IPS-15b (cell line): ENCODE results near the gene UBA6.
A peak's percentile ranks its signal among the peaks of the same experiment; 100 is the strongest.
"Not testable (repeated sequence)": the region's sequence is repeated elsewhere in the genome, so short reads cannot be mapped to it uniquely, and the experiment has no call there.

ENCODE experiments used
- H3K27me3 ChIP-seq: one replicate; pipeline ENCODE4 v1.6.1; 2013; ENCODE audit warnings: low read length; ENCODE audit not compliant: control insufficient read depth, insufficient read depth
- H3K36me3 ChIP-seq: one replicate; pipeline ENCODE4 v1.6.1; 2013; ENCODE audit warnings: low read length; ENCODE audit not compliant: control insufficient read depth, insufficient read depth
- H3K4me1 ChIP-seq: one replicate; pipeline ENCODE4 v1.6.1; 2013; ENCODE audit warnings: mild to moderate bottlenecking, low read length; ENCODE audit not compliant: control insufficient read depth, insufficient read depth
- H3K4me3 ChIP-seq: one replicate; pipeline ENCODE4 v1.5.1; 2013; ENCODE audit warnings: low read depth, low read length
- H3K9ac ChIP-seq: one replicate; pipeline ENCODE4 v1.6.1; 2013; ENCODE audit warnings: low read depth, mild to moderate bottlenecking, low read length
- H3K9me3 ChIP-seq: one replicate; pipeline ENCODE4 v1.6.1; 2013; ENCODE audit warnings: mild to moderate bottlenecking, low read length; ENCODE audit not compliant: control insufficient read depth, insufficient read depth

UBA6 gene

GRCh38 chr4:67700738-67701516 is at the start of gene UBA6:
TSS of gene UBA6 (minus strand) at chr4:67701155. CDS start at chr4:67701119, 36 bp downstream.
- Histone ChIP-seq H3K9me3 (no peaks in the 10 kb centered on the region), H3K27me3 (no peaks in the 10 kb centered on the region), H3K9ac (peak within 1 kb of the TSS; percentile 90), H3K36me3 (no peaks in the 10 kb centered on the region), H3K4me3 (peak within 1 kb of the TSS; percentile 90), H3K4me1 (peaks cover 5% of the 10 kb centered on the region)

GRCh38 chr4:67750691-67751090 is 49.7 kb upstream of the UBA6 start:
- Histone ChIP-seq H3K4me3 (no peak overlapping the region), H3K4me1 (no peaks in the 10 kb centered on the region), H3K9me3 (no peaks in the 10 kb centered on the region), H3K36me3 (no peaks in the 10 kb centered on the region), H3K9ac (no peak overlapping the region), H3K27me3 (no peaks in the 10 kb centered on the region)

DNA sequence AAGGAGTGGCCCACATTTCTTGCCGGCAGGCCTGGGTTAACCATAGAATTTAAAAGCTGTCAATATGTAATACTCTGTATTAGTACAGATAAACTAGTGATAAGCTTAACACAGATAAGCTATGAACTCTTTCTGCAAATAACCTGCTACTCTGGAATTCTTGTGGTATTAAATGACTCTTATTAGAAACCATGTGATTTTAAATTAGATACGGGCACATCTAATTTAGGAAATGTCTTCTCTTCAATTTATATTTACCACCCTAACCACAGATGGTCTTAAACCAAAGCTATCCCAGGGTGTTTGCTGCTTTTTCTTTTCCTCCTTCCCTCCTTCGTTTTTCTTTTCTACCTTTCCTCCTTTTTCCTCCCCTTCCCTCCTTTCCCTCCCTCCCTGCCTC is 48.3 kb upstream of the UBA6 start:
- Histone ChIP-seq H3K4me3 (no peak overlapping the region), H3K4me1 (no peaks in the 10 kb centered on the region), H3K27me3 (no peaks in the 10 kb centered on the region), H3K9ac (no peak overlapping the region), H3K36me3 (no peaks in the 10 kb centered on the region), H3K9me3 (no peaks in the 10 kb centered on the region)

DNA sequence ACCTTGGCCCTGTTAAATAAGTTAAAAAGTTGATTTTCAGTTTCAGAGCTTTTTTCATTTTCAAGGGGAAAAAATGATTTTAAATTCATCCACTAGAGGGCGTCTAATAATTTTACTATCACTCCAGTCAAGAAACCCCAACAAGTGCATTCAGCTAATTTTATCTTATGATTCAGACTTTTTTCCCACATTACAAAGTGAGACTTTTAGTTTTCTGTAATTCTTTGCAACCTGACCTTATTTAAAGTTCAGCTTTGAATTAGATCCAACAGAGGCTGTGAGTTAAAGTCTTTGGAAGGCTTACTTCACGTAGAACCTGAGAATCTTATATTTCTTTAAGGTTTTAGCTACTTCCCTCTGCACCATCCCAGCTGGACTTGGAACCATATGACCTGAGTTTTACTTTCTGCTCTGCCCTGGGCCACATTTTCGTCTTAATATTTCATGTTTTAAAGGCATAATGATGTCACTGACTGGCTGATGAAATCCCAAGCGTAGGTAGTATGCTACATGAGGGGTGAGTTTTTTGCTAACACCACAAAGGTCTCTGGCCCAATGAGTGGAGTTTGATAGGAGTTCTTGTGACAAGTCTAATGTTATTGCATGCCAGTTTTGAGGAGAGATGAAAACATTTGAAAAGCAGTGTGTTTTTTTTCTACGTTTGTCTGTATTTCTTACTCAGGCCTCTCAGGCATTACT is 46.0 kb upstream of the UBA6 start:
- Histone ChIP-seq H3K9ac (no peak overlapping the region), H3K4me1 (no peaks in the 10 kb centered on the region), H3K9me3 (no peaks in the 10 kb centered on the region)

GRCh38 chr4:67744561-67745283 is 43.8 kb upstream of the UBA6 start:
- Histone ChIP-seq H3K9ac (no peak overlapping the region), H3K9me3 (no peaks in the 10 kb centered on the region), H3K36me3 (no peaks in the 10 kb centered on the region), H3K4me1 (no peaks in the 10 kb centered on the region), H3K27me3 (no peaks in the 10 kb centered on the region), H3K4me3 (no peak overlapping the region)

More for the DNA sequence above, 46.0 kb upstream of the UBA6 start:
- no peak overlapping the region for H3K4me3 ChIP-seq
- no peaks in the 10 kb centered on the region for H3K36me3 ChIP-seq
- H3K27me3 ChIP-seq, result no peaks in the 10 kb centered on the region

DNA sequence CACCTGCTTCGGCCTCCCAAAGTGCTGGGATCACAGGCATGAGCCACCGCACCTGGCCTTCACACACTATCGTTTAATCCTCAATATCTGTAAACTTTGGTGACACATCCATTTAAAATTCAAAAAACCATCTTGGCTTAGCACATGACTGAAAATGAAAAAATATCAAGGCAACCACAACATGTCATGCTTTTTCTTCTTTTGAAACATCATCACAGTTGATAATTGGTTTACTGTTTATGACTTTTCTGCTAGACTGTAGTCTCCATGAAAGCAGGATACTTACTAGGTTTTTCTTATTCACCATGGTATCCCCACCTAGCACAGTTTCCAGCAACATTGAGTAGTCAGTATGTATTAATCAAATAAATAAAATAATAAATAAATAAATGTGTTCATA is 42.2 kb upstream of the UBA6 start:
- Histone ChIP-seq H3K4me1 (no peaks in the 10 kb centered on the region), H3K27me3 (no peaks in the 10 kb centered on the region), H3K4me3 (no peak overlapping the region), H3K9ac (no peak overlapping the region), H3K9me3 (no peaks in the 10 kb centered on the region), H3K36me3 (no peaks in the 10 kb centered on the region)

DNA sequence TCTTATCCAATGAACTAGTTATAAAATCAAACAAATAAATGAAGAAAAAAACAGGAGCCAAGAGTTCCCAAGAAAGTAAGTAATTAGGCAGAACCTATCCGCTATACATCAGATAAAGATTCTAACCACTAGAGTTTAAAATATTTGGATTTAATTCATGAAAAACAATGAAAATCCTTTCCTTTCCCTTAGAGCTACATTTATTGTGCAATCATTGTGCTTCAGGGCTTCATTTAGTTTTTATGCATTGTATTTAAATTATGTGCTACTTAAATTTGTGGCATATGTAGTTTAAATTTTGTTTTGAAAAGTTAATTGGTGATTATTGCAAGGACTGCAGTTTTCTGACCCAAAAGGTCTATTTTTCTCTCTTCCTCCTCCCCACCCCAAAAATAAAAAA is 35.3 kb upstream of the UBA6 start:
- H3K9me3 ChIP-seq, result no peaks in the 10 kb centered on the region
- no peak overlapping the region for H3K9ac ChIP-seq
- no peaks in the 10 kb centered on the region for H3K27me3 ChIP-seq
- H3K4me1 ChIP-seq, result no peaks in the 10 kb centered on the region
- no peak overlapping the region for H3K4me3 ChIP-seq
- no peaks in the 10 kb centered on the region for H3K36me3 ChIP-seq

DNA sequence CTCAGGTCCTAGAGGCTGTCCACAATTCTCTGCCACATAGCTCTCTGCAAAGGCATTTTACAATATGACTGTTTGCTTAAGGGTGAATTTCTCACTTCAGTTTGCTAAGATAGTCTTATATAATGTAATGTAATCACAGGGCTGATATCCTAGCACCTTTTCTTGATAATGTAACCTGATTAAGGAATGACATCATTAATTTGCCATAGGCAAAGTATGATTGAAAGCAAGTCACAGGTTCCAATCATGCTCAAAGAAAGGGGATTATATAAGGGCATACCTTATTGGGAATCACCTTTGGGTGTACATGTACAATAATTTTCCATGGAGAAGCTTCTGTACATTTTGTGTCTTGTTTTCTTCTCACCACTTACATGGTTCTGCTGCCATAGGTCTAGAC is 34.4 kb upstream of the UBA6 start:
- Histone ChIP-seq H3K27me3 (no peaks in the 10 kb centered on the region), H3K9ac (no peak overlapping the region), H3K4me1 (no peaks in the 10 kb centered on the region), H3K36me3 (no peaks in the 10 kb centered on the region), H3K9me3 (no peaks in the 10 kb centered on the region), H3K4me3 (no peak overlapping the region)

- not testable (repeated sequence) for H3K27me3 ChIP-seq, H3K9ac ChIP-seq, H3K36me3 ChIP-seq, H3K4me3 ChIP-seq, H3K9me3 ChIP-seq, H3K4me1 ChIP-seq
Measured at GRCh38 chr4:67730511-67730910, 29.6 kb upstream of the UBA6 start.

DNA sequence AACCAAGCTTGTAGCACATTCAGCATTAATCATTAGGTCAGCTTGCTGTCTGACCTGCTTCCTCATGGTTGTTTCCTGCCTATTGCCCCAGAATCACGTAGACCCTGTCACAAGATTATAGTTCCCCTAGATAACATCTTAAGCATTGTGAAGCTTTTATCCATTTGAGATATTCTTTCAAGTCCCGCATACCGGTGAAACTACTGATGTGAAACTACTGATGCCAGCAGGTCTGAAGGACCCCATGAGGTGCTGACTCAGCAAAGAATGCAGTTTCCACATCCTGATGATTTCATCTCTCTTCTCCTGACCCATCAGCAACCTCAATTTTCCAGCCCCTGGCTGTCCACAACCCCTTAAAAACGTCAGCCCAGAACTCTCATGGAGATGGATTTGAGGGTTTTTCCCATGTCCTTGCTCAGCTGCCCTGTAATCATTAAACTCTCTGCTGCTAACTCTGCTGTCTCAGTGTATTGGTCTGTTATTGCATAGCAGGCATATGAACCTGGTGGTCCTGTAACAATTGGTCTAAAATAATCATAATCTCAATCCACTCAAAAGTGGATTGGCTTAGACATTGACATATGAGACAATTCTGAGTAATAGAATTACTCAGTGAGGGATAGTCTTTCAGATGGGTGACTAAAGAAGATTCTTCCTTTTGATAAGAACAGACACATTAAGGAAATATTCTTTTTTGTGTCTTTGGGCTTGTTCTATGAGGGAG is 26.3 kb upstream of the UBA6 start:
- H3K4me3 ChIP-seq, result no peak overlapping the region
- H3K4me1 ChIP-seq, result no peaks in the 10 kb centered on the region

DNA sequence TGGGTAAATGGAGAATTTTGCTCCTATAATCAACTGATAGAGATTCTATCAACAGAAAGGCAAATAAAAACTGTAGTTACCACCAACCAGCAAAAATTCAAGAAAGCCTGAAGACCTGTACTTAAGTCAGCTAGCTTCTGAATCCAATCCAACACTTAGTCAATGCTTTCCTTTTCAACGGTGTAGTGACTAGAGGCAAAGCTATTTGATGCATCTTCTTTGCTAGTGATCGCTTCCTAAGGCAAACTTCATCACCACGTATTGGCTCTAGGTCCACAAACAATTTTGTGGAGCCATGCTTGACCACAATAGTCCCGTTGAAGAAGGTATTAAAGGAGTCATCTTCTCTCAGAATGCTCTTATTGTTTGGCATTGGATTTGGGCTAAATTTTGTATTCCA is 25.0 kb upstream of the UBA6 start:
- Histone ChIP-seq H3K9me3 (no peaks in the 10 kb centered on the region), H3K9ac (no peak overlapping the region), H3K4me3 (no peak overlapping the region), H3K4me1 (no peaks in the 10 kb centered on the region), H3K36me3 (no peaks in the 10 kb centered on the region), H3K27me3 (no peaks in the 10 kb centered on the region)

More for the DNA sequence above, 26.3 kb upstream of the UBA6 start:
- H3K9me3 ChIP-seq, result no peaks in the 10 kb centered on the region
- H3K9ac ChIP-seq, result no peak overlapping the region
- H3K36me3 ChIP-seq, result no peaks in the 10 kb centered on the region
- H3K27me3 ChIP-seq, result no peaks in the 10 kb centered on the region
